ENCODE measurements around the gene DTD2. TPM values are rescaled to one million over a fixed set of nuclear protein-coding genes. Genes with fewer than 3 reads are reported as not detected.

DTD2 gene
- total and polyA plus RNA-seq, 2 of the 4 experiments (the other 2 are of a cell fraction), result 16.9 to 24.9 TPM

DNA sequence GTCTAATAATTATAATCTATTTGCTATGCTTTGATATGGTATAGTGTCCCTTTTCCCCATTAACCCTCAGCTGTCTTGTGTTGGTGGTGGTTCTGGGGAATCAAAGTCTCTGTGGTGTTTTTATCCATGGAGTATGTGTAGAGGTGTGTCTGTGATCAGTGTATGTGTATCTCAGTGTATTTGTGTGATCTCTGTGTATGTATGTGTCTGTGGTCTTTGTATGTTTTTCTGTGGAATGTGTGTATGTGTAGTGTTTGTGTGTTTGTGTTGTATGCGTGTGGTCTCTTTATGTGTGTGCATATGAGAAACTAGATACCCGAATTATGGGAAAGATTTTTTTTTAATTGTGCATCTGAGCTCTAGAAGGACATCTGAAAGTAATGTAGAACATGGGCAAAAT is 29.5 kb upstream of the DTD2 start:
- Histone ChIP-seq H3K4ac (ENCODE audit: low read depth, low read length) (no peak overlapping the region), H3K14ac (replicated peaks; ENCODE audit: low read depth, low read length) (no peak overlapping the region), H3K56ac (ENCODE audit: extremely low read depth, insufficient read depth, low read length) (no peak overlapping the region), H3K4me1 (ENCODE audit: control insufficient read depth, insufficient read depth, low read length) (no peaks in the 10 kb centered on the region), H3K9ac (ENCODE audit: low read depth, low read length) (no peak overlapping the region), H2AK5ac (ENCODE audit: low read depth, low read length) (no peak overlapping the region), H3K9me1 (ENCODE audit: insufficient read depth, low read length) (no peaks in the 10 kb centered on the region), H3K18ac (ENCODE audit: low read depth, low read length) (no peak overlapping the region), H4K5ac (ENCODE audit: low read depth, low read length) (no peak overlapping the region), H2AFZ (replicated peaks; ENCODE audit: low read length, poor library complexity) (no peak overlapping the region), H2BK20ac (ENCODE audit: low read depth, low read length) (no peak overlapping the region), H3K4me2 (ENCODE audit: low read depth, low read length) (no peak overlapping the region), H2AK9ac (replicated peaks; ENCODE audit: low read depth, low read length, poor library complexity) (no peak overlapping the region), H3K9me3 (ENCODE audit: control insufficient read depth, insufficient read depth, low read length) (no peaks in the 10 kb centered on the region), H2BK120ac (ENCODE audit: low read depth, low read length) (no peak overlapping the region), H3K79me1 (ENCODE audit: low read depth in 1 of 2, low read length in 2 of 2) (no peaks in the 10 kb centered on the region), H3K27me3 (ENCODE audit: control insufficient read depth, insufficient read depth, low read length) (peaks cover 3% of the 10 kb centered on the region), H4K91ac (ENCODE audit: insufficient read depth, low read depth, low read length) (no peak overlapping the region), H3K4me3 (ENCODE audit: insufficient read depth, low read depth, low read length) (no peak overlapping the region), H4K20me1 (ENCODE audit: insufficient read depth, low read length) (no peaks in the 10 kb centered on the region), H2BK5ac (ENCODE audit: low read depth, low read length, poor library complexity, severe bottlenecking) (no peak overlapping the region), H3K27ac (ENCODE audit: insufficient read depth, low read length) (no peak overlapping the region), H3K23ac (ENCODE audit: low read depth, low read length) (no peak overlapping the region), H4K8ac (ENCODE audit: low read depth in 2 of 2, low read length in 2 of 2) (no peak overlapping the region), H2BK15ac (ENCODE audit: low read depth, low read length) (no peak overlapping the region), H3K36me3 (ENCODE audit: control insufficient read depth, insufficient read depth, low read length) (no peaks in the 10 kb centered on the region)
- ChIA-PET POLR2A (ENCODE audit: unreplicated experiment) (no interaction called here), CTCF (no interaction called here)
- dilution Hi-C loops (cut with HindIII; ENCODE audit: low sequenced_read_pairs, unreplicated experiment), result no loop called here
- intact Hi-C loops (cut with micrococcal nuclease), result no loop called here
- no peak for ATAC-seq (ENCODE audit: low read depth)
- TF ChIP-seq CEBPB (IDR thresholded peaks at IDR 0.05; ENCODE audit: low read depth, low read length), result no peak
- no peak for TF ChIP-seq SMC3 (IDR thresholded peaks at IDR 0.05; ENCODE audit: low read depth, low read length)
- TF ChIP-seq MAZ (IDR thresholded peaks at IDR 0.05; ENCODE audit: borderline replicate concordance, low read depth, low read length), result no peak
- TF ChIP-seq, protein P1, sequence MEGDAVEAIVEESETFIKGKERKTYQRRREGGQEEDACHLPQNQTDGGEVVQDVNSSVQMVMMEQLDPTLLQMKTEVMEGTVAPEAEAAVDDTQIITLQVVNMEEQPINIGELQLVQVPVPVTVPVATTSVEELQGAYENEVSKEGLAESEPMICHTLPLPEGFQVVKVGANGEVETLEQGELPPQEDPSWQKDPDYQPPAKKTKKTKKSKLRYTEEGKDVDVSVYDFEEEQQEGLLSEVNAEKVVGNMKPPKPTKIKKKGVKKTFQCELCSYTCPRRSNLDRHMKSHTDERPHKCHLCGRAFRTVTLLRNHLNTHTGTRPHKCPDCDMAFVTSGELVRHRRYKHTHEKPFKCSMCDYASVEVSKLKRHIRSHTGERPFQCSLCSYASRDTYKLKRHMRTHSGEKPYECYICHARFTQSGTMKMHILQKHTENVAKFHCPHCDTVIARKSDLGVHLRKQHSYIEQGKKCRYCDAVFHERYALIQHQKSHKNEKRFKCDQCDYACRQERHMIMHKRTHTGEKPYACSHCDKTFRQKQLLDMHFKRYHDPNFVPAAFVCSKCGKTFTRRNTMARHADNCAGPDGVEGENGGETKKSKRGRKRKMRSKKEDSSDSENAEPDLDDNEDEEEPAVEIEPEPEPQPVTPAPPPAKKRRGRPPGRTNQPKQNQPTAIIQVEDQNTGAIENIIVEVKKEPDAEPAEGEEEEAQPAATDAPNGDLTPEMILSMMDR (conservative IDR thresholded peaks at IDR 0.05; ENCODE audit: low read depth, low read length), result no peak
- TF ChIP-seq RFX5 (IDR thresholded peaks at IDR 0.05; ENCODE audit: low read depth, low read length), result no peak
- TF ChIP-seq, protein P2, sequence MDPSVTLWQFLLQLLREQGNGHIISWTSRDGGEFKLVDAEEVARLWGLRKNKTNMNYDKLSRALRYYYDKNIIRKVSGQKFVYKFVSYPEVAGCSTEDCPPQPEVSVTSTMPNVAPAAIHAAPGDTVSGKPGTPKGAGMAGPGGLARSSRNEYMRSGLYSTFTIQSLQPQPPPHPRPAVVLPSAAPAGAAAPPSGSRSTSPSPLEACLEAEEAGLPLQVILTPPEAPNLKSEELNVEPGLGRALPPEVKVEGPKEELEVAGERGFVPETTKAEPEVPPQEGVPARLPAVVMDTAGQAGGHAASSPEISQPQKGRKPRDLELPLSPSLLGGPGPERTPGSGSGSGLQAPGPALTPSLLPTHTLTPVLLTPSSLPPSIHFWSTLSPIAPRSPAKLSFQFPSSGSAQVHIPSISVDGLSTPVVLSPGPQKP (IDR thresholded peaks at IDR 0.05; ENCODE audit: borderline replicate concordance, low read depth, low read length), result no peak
- no peak for TF ChIP-seq RCOR1 (IDR thresholded peaks at IDR 0.05; ENCODE audit: insufficient replicate concordance, low read length)
- TF ChIP-seq FOS (IDR thresholded peaks at IDR 0.05; ENCODE audit: low read depth, low read length), result no peak
- TF ChIP-seq MAFK (IDR thresholded peaks at IDR 0.05; ENCODE audit: low read depth, low read length), result no peak
- TF ChIP-seq, protein P3, sequence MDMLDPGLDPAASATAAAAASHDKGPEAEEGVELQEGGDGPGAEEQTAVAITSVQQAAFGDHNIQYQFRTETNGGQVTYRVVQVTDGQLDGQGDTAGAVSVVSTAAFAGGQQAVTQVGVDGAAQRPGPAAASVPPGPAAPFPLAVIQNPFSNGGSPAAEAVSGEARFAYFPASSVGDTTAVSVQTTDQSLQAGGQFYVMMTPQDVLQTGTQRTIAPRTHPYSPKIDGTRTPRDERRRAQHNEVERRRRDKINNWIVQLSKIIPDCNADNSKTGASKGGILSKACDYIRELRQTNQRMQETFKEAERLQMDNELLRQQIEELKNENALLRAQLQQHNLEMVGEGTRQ (IDR thresholded peaks at IDR 0.05; ENCODE audit: low read depth, low read length), result no peak
- in situ Hi-C loops (cut with MboI; ENCODE audit: low sequenced_read_pairs), result no loop called here
- DNase-seq, result no peak
- no CpG with 5 or more reads among the region's 2 CpGs for WGBS, 2 experiments (ENCODE audit: extremely low coverage in 2 of 2, insufficient read length in 1 of 2)
- BruUV-seq (replicated peaks), result no TSS peak
